ENCODE results near the gene SORCS2.

- no peak for TF ChIP-seq POLR2A (IDR thresholded peaks at IDR 0.05; ENCODE audit: extremely low read depth, insufficient read length)
- TF ChIP-seq CTCF (IDR thresholded peaks at IDR 0.05; ENCODE audit: low read depth, low read length), result peak; percentile 21
Measured at GRCh38 chr4:7192252-7193029, at the start of gene SORCS2.
